NCI-H187 treated with DMSO at 0.1 percent for 48 hours (cell line): Measurements from ENCODE around the gene GRIK1.

ENCODE experiments used
- DNase-seq: peaks from one replicate; lab custom pipeline; 2025; lab: John Stamatoyannopoulos, UW

Gene GRIK1

DNA sequence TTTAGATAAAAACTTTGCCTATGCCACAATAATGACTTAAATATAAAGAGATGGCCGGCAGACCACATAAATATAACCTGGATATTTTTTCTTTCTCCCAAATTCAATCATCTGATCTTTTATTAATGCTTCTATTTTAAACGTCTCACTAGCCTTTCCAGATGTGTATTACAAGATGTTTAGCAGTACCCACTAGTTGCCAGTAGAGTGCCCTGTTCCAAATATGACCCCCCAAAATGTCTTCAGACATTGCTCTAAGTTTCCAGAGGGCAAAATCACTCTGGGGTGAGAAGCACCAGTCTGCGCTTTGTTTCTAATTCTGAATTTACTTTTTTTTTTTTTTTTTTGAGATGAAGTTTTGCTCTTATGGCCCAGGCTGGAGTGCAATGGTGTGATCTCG, 268.1 kb downstream of the GRIK1 start:
- DNase-seq, result no peak

- no peak for DNase-seq
Observed at GRCh38 chr21:29670228-29670627, 269.6 kb downstream of the GRIK1 start.

DNA sequence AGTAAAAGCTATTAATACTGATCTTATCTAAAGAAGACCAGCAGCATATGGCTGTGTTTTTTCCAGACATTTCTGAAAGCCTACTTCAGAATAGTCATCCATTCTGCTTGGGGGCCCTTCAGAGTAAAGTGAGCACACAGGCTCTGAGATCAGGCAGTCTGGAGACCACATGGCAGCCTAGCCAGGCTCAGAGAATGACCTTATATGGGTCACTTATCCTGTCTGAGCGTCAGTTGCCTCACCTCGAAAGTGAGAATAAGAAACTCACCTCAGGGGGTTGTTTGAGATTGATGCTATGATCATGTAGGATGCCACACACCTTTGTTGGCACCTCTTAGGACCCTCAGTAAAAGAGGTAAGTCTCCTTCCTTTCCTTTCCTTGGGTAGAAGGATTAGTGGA, 270.4 kb downstream of the GRIK1 start:
- DNase-seq, result no peak

DNA sequence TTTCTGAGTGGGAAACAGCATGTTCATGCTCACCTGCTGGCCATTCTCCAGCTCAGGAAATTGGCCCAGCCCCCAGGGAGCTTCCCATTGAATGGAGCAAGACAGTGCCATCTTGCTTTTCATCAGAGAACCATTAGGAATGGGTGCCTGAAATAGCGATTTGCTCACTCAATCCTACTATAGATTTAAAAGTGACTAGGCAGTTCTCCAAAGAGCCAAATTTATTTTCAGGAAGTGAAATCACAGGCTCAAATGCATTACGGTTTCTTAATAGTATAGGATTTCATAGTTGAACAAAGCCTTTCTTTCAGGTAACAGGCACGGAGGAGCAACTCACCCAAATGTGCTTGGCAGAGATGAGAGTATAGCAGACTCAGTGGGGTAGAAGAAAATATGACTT, 272.1 kb downstream of the GRIK1 start:
- DNase-seq, result no peak

DNA sequence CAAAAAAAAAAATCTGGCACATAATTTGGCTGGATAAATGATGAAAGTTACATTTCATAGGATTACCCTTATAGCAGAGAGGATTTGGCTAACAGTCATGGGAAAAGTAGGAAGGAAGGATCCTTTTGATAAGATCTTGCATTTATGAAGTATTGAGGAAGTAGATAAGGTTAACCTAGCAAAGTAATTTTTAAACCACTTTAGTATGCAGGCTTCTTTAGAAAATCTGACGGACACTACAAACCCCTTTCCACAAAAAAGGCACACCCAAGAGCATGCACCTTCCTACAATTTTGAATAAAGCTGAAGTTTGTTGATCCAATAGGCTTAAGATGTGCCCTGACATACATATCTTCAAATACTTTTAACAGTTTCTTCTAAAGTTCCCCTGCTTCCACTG, 275.2 kb downstream of the GRIK1 start:
- DNase-seq, result no peak

DNA sequence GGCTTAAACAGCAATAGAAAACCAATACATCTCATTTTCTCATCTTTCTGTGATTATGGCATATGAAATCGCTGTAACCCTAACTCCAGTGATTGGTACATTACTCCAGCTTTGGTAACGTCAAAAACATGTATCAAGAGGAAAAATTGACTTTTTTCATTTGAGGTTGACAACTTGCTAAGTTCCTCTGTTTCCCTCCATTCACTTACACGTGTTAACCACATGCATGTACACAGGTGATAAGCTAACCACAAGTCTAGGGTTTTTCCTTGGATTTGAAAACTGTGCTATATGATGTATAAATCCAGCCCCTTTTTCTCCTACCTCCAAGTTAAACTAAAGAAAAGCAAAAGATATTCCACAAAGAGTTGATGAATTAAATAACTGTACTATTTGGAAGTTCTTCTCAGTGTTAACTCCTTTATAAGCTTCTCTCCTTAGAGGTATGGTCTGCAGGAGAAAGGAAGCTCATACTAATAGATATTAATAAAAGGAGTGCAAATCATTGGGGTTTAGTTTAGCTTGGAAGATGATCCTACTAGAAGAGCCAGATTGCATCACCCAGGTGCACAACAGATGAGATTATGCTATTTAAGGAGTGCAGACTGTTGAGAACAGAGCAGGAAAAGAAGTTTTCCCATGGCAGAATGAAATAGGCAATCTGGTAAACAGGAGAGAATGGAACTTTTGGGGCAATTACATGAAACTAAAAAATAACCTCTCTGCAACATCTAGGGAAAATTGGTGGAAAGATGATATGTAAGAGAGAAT, 277.9 kb downstream of the GRIK1 start:
- no peak for DNase-seq

DNA sequence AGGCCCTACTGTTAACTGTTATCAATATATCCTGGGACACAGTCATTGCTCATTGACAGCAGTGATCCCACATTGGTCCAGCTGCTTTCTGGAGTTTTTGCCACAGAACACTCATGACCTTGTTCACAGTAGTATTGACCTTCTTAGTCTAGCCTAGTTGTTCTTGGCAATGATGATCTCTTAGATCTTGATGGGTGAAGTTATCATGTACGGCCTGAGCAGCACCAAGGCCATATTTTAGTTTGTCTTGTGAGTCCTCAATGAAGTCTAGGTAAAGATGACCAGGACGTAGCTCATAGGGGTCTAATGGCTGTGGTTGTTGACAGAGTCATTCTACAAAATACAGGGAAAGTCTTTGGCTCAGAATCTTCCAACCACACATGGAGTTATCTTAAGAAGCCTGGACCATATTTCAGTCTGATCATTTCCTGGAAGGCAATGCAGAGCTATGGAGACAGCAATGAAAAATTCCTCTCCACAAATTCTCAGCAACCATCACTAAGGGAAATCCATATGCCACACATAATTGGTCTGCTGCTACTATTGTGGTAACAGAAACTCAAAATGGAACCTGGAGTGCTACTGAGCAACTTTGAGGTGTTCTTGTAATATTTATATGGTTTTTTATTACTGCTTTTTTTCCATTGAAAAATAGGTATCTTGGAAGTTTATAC, 279.6 kb downstream of the GRIK1 start:
- no peak for DNase-seq

- DNase-seq, result no peak
Observed at GRCh38 chr21:29658934-29659203, 280.9 kb downstream of the GRIK1 start.

DNA sequence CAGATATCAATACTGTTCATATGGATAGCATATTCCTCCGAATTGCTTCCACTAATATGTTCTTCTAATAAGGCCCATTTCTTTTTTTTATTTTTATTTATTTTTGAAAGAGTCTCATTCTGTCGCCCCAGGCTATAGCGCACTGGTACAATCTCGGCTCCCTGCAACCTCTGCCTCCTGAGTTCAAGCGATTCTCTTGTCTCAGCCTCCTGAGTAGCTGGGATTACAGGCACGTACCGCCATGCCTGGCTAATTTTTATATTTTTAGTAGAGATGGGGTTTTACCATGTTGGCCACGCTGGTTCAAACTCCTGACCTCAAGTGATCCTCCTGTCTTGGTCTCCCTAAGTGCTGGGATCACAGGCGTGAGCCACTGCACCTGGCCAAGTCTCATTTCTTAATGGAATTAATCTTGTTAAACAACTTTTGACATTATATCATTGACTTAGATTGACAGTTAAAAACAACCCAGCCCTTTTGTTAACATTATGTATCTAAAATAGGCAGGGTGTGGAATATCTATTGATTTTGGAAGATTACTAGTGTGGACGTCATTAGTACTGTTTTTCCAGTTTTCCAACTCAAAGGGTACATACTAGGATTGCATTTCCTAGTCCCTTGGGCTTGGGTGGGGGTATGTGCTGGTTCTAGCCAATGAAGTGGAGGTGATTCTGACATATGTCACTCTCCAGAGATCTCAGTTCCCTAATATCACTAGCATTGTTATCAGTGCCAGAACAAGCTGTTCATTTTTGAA, 281.4 kb downstream of the GRIK1 start:
- no peak for DNase-seq

- DNase-seq, result no peak
Observed at GRCh38 chr21:29657240-29657989, 282.4 kb downstream of the GRIK1 start.

DNA sequence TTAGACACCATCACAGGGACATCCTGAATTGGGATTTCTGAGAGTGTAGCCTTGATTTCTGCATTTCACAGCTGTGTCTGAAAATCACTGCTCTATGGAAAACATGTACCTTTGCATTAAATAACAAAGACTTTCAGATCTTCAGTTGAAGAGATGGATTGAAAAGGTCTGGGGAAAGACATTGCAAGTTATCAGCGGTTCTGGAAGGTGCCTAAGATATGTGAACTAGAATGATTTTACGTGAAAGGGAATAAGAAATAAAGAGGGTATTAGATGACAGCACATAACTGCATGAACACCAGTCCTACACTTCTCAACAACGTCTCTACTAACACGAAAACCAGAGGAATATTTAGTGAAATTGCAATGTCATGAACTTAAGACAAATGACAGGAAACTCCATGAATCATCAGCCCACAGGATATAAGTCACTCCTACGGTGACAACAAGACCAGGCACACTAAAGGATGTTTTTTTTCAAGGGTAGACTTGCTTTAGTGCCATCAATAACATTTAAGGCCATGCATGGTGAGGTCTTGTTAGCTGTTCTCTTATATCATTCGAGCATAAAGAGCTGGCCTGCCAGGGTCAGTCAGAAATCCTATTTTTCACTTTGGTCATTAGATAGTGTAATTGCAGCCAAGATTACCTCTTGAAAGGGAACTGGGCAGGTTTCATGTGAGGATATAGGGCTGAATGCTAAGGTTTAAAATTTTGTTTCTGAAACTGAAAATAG, 283.1 kb downstream of the GRIK1 start:
- no peak for DNase-seq

- no peak for DNase-seq
Observed at GRCh38 chr21:29655577-29655976, 284.2 kb downstream of the GRIK1 start.

- no peak for DNase-seq
Observed at GRCh38 chr21:29654855-29655254, 284.9 kb downstream of the GRIK1 start.

DNA sequence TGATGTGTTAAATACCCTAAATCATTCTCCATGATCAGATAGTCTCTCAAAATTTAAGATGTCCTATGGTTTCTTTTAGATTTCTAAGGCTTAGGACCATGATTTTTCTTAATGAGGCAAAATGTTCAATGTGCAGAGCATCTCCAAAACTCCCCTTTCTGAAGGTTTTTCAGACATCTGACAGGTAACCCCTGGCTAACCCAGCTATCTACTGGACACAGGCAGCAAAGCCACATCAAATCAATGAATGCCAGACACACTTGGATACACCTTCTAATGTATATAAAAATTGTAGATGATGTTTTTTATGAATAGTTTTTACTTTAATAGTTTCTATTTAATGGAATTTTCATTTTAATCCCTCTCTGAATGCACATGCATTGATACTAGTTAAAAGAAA, 285.6 kb downstream of the GRIK1 start:
- DNase-seq, result no peak

DNA sequence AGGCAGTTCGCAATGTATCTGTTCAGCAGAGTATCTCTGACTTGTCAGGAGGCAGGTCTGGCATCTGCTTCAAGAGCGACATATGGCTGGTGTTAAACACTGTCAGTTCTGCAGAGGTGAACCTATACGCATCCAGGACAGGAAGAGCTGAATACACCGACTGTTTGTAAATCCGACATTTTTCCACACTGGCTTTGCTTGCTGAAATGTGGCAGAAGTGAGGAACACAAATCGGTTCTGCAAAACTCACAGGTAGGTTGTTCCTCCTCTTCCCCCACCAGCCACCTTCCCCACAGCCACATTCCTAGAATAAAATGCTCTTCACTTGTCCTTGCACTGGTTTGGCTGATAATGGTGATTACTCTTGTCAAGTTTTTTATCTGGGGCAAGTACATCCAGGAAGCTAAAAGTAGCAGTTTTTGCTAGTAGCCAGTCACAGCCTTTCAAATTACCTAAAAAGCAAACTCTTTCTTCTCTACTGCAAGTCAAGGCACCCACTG, 289.2 kb downstream of the GRIK1 start:
- DNase-seq, result no peak

GRCh38 chr21:29649406-29649814, 290.4 kb downstream of the GRIK1 start:
- DNase-seq, result no peak

- DNase-seq, result no peak
Observed at GRCh38 chr21:29648710-29649240, 291.0 kb downstream of the GRIK1 start.

DNA sequence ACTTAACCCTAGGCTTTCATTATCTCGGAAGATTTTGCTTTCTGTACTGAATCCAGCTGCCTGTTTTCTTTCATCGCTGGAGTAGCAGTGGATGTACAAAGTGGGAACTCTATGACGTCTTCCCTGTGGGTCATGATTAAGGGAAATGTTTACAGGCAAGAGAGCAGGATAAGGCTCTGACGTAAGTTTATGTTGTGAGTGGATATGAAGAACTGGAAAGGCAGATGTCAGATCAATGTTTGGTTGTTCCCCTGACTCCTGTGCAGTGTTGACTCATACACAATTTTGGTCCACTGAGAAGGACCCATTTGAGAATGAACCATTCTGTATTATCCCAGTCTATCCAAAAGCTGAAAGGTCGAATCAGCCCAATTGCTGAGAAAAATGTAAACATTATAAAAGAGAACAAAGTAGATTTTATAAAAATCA, 292.4 kb downstream of the GRIK1 start:
- no peak for DNase-seq

DNA sequence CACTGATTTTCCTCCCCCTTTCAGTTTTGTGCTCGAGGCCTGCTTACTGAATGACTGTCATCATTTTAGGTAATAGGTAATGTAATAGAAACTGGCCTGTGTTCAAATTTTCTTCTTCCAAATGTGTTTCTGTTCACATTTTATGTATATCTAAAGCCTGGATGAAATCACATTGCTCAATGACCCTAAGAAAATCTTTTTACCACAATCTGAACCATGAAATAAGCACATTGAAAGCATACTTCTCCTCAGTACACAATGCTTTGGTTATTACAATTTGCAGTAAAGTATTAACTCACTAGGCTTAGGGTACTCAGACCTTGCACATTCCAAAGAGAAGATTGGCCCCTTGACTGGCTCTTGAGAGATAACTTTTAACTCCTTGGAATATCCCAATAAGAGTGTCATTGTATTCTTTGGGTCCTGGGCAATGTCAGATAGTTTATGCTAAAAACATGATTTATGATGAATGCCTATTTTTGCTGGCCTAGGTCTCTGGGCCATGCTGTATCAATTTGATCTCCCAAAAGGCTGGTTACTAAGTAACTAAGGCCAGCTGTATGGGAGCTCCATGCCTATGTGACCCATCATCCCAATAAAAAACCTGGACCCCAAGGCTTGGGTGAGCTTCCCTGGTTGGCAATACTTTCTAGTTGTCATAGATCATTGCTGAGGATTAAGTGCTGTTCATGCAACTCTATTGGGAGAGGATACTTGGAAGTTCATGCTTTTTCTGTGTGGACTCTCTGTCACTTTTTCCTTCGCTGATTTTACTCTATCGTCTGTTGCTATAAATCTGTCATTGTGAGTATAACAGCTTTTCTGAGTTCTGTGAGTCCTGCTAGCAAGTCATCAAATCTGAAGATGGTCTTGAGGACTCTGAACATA, 293.9 kb downstream of the GRIK1 start:
- DNase-seq, result no peak

- no peak for DNase-seq
Observed at GRCh38 chr21:29643289-29643688, 296.5 kb downstream of the GRIK1 start.
